ENCODE results near the gene MRNIP.
"Not testable (repeated sequence)": the region's sequence is repeated elsewhere in the genome, so short reads cannot be mapped to it uniquely, and the experiment has no call there.

The MRNIP gene

GRCh38 chr5:179852993-179853547 lies 5.5 kb downstream of the MRNIP start:
- H3K4me3 Mint-ChIP-seq = no peak overlapping the region
- no peaks in the 10 kb centered on the region for H3K27me3 Mint-ChIP-seq
- no peak overlapping the region for H3K27ac Mint-ChIP-seq
- peaks cover 7% of the 10 kb centered on the region for H3K36me3 Mint-ChIP-seq
- peaks cover 16% of the 10 kb centered on the region for H3K4me1 Mint-ChIP-seq (ENCODE audit: low read depth)
- H3K9me3 Mint-ChIP-seq (ENCODE audit: low read depth) = no peaks in the 10 kb centered on the region

GRCh38 chr5:179841621-179842020 lies 17.0 kb downstream of the MRNIP start:
- no peak overlapping the region for H3K27ac Mint-ChIP-seq

GRCh38 chr5:179840766-179841165 lies 17.9 kb downstream of the MRNIP start:
- peaks cover 3% of the 10 kb centered on the region for H3K9me3 Mint-ChIP-seq (ENCODE audit: low read depth)
- H3K27ac Mint-ChIP-seq = no peak overlapping the region
- peaks cover 14% of the 10 kb centered on the region for H3K4me1 Mint-ChIP-seq (ENCODE audit: low read depth)
- peaks cover 7% of the 10 kb centered on the region for H3K36me3 Mint-ChIP-seq
- no peak overlapping the region for H3K4me3 Mint-ChIP-seq
- H3K27me3 Mint-ChIP-seq = no peaks in the 10 kb centered on the region

More at GRCh38 chr5:179841621-179842020, 17.0 kb downstream of the MRNIP start:
- Mint-ChIP-seq H3K9me3 (ENCODE audit: low read depth) (peaks cover 3% of the 10 kb centered on the region), H3K4me1 (ENCODE audit: low read depth) (peaks cover 7% of the 10 kb centered on the region), H3K27me3 (no peaks in the 10 kb centered on the region), H3K36me3 (peaks cover 10% of the 10 kb centered on the region), H3K4me3 (no peak overlapping the region)

GRCh38 chr5:179840321-179840720 lies 18.3 kb downstream of the MRNIP start:
- H3K36me3 Mint-ChIP-seq = peaks cover 6% of the 10 kb centered on the region
- H3K27ac Mint-ChIP-seq = no peak overlapping the region
- H3K27me3 Mint-ChIP-seq = no peaks in the 10 kb centered on the region
- H3K4me3 Mint-ChIP-seq = no peak overlapping the region
- peaks cover 3% of the 10 kb centered on the region for H3K9me3 Mint-ChIP-seq (ENCODE audit: low read depth)
- peaks cover 16% of the 10 kb centered on the region for H3K4me1 Mint-ChIP-seq (ENCODE audit: low read depth)

- Mint-ChIP-seq H3K4me1 (ENCODE audit: low read depth) (peaks cover 16% of the 10 kb centered on the region), H3K27me3 (no peaks in the 10 kb centered on the region), H3K36me3 (peaks cover 3% of the 10 kb centered on the region), H3K27ac (peak overlapping the region; percentile 34), H3K9me3 (ENCODE audit: low read depth) (no peaks in the 10 kb centered on the region), H3K4me3 (no peak overlapping the region)
Measured at GRCh38 chr5:179839328-179840256, 19.0 kb downstream of the MRNIP start.

GRCh38 chr5:179837076-179838011 lies 21.3 kb downstream of the MRNIP start:
- Mint-ChIP-seq H3K9me3 (ENCODE audit: low read depth) (no peaks in the 10 kb centered on the region), H3K36me3 (peaks cover 9% of the 10 kb centered on the region), H3K4me3 (peak overlapping the region; percentile 44), H3K27me3 (no peaks in the 10 kb centered on the region), H3K27ac (peak overlapping the region; percentile 93), H3K4me1 (ENCODE audit: low read depth) (peaks cover 18% of the 10 kb centered on the region)

GRCh38 chr5:179836225-179837019 lies 22.2 kb downstream of the MRNIP start:
- Mint-ChIP-seq H3K4me3 (peak overlapping the region; percentile 44), H3K4me1 (ENCODE audit: low read depth) (peaks cover 18% of the 10 kb centered on the region), H3K36me3 (peaks cover 9% of the 10 kb centered on the region), H3K27me3 (no peaks in the 10 kb centered on the region), H3K27ac (peak overlapping the region; percentile 93), H3K9me3 (ENCODE audit: low read depth) (no peaks in the 10 kb centered on the region)

- not testable (repeated sequence) for H3K27ac Mint-ChIP-seq; H3K27me3 Mint-ChIP-seq; H3K4me3 Mint-ChIP-seq; H3K36me3 Mint-ChIP-seq; H3K9me3 Mint-ChIP-seq (ENCODE audit: low read depth)
- H3K4me1 Mint-ChIP-seq (ENCODE audit: low read depth) = peaks cover 21% of the 10 kb centered on the region
Measured at GRCh38 chr5:179834871-179835270, 23.7 kb downstream of the MRNIP start.

GRCh38 chr5:179834120-179834519 lies 24.5 kb downstream of the MRNIP start:
- peaks cover 9% of the 10 kb centered on the region for H3K36me3 Mint-ChIP-seq
- H3K4me1 Mint-ChIP-seq (ENCODE audit: low read depth) = peaks cover 21% of the 10 kb centered on the region
- no peaks in the 10 kb centered on the region for H3K9me3 Mint-ChIP-seq (ENCODE audit: low read depth)
- no peak overlapping the region for H3K27ac Mint-ChIP-seq
- H3K27me3 Mint-ChIP-seq = no peaks in the 10 kb centered on the region
- H3K4me3 Mint-ChIP-seq = no peak overlapping the region

GRCh38 chr5:179833709-179834070 lies 24.9 kb downstream of the MRNIP start:
- Mint-ChIP-seq H3K36me3 (peaks cover 11% of the 10 kb centered on the region), H3K4me1 (ENCODE audit: low read depth) (peaks cover 22% of the 10 kb centered on the region), H3K27ac (peak overlapping the region; percentile 54), H3K4me3 (no peak overlapping the region), H3K27me3 (no peaks in the 10 kb centered on the region), H3K9me3 (ENCODE audit: low read depth) (no peaks in the 10 kb centered on the region)

- Mint-ChIP-seq H3K27ac (peak overlapping the region; percentile 54), H3K4me3 (no peak overlapping the region), H3K36me3 (peaks cover 12% of the 10 kb centered on the region), H3K27me3 (no peaks in the 10 kb centered on the region), H3K9me3 (ENCODE audit: low read depth) (no peaks in the 10 kb centered on the region), H3K4me1 (ENCODE audit: low read depth) (peaks cover 23% of the 10 kb centered on the region)
Measured at GRCh38 chr5:179833056-179833708, 25.4 kb downstream of the MRNIP start.

- no peak overlapping the region for H3K4me3 Mint-ChIP-seq
- peak overlapping the region; percentile 68 for H3K27ac Mint-ChIP-seq
- no peaks in the 10 kb centered on the region for H3K9me3 Mint-ChIP-seq (ENCODE audit: low read depth)
- H3K36me3 Mint-ChIP-seq = peaks cover 16% of the 10 kb centered on the region
- no peaks in the 10 kb centered on the region for H3K27me3 Mint-ChIP-seq
- peaks cover 30% of the 10 kb centered on the region for H3K4me1 Mint-ChIP-seq (ENCODE audit: low read depth)
Measured at GRCh38 chr5:179832039-179832745, 26.4 kb downstream of the MRNIP start.

GRCh38 chr5:179830818-179831468 lies 27.7 kb downstream of the MRNIP start:
- Mint-ChIP-seq H3K27me3 (no peaks in the 10 kb centered on the region), H3K9me3 (ENCODE audit: low read depth) (no peaks in the 10 kb centered on the region), H3K4me1 (ENCODE audit: low read depth) (peaks cover 24% of the 10 kb centered on the region), H3K27ac (peak overlapping the region; percentile 70), H3K36me3 (peaks cover 13% of the 10 kb centered on the region), H3K4me3 (no peak overlapping the region)
